AG09319 (cell line): ENCODE results near the gene MEAF6.
"Not testable (repeated sequence)": the region's sequence is repeated elsewhere in the genome, so short reads cannot be mapped to it uniquely, and the experiment has no call there.

Experiments used
- DNase-seq: peaks from one replicate; pipeline ENCODE4 v3.0.0-alpha.2; 2010; ENCODE audit warnings: low read depth; ENCODE audit errors: extremely low read depth
- TF ChIP-seq, protein P1 (sequence below): IDR thresholded peaks from 2 replicates; pipeline ENCODE4 v1.5.1; 2011; ENCODE audit warnings: low read depth, mild to moderate bottlenecking, inconsistent platforms, low read length, moderate library complexity

Gene MEAF6

DNA sequence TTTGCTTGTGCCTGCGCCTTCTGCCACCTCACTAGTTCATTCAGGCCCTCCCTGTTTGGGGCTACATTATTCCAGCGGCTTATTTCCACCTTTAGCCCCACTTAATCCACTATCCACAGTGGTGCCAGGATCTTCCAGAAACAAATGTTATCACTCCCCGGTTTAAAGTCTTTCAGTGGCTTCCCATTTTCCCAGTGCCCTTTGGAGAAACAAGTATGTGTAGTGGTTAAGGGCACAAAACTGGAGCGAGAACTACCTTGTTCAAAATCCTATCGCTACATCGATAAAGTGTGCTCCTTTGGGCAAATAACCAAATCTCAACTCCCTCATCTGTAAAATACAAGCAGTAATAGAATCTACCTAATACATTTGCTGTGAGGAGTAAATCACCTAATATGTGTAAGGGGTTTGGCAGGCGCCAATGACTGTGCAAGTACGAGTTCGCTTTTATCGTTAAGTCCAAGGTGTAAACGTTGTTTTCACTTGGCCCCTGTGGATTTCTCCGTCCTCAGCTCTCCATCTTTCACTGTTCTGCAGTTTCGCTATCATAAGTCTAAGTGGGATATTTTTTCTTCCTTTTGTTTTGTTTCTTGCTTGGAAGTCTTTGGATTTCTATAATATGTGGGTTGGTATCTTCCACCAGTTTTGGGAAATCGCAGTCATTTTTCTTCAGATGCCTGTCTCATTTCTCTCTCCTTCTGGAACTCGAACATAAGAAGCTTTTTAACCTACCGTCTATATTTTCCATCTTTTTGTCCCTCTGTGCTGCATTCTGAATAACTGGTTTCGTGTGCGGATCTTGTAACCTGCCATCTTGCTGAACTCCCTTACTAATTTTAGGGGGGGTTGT is 844 bp upstream of the MEAF6 start:
- TF ChIP-seq, protein P1, sequence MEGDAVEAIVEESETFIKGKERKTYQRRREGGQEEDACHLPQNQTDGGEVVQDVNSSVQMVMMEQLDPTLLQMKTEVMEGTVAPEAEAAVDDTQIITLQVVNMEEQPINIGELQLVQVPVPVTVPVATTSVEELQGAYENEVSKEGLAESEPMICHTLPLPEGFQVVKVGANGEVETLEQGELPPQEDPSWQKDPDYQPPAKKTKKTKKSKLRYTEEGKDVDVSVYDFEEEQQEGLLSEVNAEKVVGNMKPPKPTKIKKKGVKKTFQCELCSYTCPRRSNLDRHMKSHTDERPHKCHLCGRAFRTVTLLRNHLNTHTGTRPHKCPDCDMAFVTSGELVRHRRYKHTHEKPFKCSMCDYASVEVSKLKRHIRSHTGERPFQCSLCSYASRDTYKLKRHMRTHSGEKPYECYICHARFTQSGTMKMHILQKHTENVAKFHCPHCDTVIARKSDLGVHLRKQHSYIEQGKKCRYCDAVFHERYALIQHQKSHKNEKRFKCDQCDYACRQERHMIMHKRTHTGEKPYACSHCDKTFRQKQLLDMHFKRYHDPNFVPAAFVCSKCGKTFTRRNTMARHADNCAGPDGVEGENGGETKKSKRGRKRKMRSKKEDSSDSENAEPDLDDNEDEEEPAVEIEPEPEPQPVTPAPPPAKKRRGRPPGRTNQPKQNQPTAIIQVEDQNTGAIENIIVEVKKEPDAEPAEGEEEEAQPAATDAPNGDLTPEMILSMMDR = no peak
- no peak for DNase-seq

DNA sequence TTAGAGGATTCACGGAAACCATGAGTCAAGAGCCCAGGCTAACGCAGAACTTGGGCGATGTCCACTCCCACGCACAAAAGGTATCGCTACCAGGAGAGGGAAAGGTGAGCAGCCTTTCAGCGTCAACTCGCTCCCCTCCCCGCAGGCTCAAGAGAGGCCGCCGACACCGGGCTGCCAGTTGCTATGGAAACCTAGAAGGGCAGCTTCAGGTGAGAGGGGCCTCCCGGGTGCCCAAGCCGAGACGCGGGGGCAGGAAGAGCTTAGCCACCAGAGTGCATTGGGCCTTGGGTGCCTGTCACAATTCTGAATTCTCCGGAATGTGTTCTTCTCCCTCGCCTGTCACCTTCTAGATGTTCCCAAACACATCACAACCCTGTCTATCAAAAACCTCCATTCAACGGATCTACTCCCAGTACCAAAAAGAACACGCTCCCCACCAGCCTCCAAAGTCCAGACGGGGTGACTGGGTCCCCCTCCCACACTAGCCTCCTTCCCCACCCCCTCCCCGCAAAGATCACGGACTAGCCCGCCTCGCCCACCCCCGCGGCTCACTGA is 694 bp downstream of the MEAF6 start:
- TF ChIP-seq, protein P1 = no peak
- DNase-seq = no peak

DNA sequence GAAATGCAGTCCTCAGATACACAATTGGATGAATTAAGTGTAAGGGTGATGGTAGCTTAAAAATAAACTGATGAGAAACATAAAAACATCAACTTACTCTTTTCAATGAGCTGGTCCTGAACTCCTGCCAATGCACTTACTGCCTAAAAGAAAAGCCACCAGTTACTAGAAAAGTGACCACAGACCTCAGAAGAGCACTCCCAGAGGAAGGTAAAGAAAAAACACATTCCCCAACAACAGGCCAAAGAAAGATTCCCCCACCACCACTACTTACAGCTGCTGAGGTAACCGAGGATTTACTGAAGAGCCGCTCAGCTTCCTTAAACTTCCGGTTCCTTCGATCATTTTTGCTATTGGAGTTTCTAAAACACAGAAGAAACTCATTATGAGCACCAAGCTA is 5.4 kb downstream of the MEAF6 start:
- TF ChIP-seq, protein P1 = no peak

DNA sequence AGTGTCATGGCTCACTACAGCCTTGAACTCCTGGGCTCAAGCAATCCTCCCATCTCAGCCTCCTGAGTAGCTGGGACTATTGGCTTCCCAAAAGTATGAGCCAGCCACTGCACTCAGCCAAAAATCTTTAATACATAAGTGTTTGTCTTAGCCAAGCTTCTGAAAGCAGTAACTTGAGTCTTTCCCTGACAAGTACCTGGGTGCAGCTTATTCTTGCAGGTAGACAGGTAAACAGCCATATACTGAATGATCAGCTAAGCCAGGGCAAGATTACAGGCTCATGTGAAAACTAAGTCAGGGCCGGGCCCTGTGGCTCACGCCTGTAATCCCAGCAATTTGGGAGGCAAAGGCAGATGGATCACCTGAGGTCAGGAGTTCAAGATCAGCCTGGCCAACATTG is 7.8 kb downstream of the MEAF6 start:
- DNase-seq = no peak
- TF ChIP-seq, protein P1 = no peak

More for the DNA sequence above, 5.4 kb downstream of the MEAF6 start:
- DNase-seq = no peak

DNA sequence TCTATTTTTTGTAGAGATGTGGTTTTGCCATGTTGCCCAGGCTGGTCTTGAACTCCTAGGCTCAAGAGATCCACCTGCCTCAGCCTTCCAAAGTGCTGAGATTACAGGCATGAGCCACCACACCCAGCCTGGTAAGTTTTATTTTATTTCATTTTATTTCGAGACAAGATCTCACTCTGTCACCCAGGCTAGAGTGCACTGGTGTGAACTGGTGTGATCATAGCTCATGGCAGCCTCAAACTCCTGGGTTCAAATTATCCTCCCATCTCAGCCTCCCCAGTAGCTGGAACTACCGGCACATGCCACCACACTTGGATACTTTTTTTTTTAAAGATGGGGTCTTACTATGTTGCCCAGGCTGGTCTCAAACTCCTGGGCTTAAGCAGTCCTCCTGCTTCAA is 11.8 kb downstream of the MEAF6 start:
- DNase-seq = not testable (repeated sequence)

DNA sequence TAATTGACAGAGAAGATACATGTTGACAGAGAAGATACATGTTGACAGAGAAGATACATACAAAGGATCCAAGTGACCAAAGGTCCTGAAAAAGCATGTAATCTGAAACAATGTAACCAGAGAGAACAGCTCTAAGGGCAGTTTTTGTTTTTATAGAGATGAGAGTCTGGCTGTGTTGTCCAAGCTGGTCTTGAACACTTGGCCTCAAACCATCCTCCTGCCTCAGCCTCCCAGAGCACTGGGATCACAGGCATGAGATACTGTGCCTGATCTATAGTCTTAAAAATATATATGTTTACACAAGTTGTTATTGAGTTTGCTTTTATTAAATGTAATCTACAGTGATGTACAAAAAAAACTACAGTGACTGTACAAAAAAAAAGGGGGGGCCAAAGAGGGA is 12.5 kb downstream of the MEAF6 start:
- no peak for DNase-seq
- TF ChIP-seq, protein P1 = no peak

DNA sequence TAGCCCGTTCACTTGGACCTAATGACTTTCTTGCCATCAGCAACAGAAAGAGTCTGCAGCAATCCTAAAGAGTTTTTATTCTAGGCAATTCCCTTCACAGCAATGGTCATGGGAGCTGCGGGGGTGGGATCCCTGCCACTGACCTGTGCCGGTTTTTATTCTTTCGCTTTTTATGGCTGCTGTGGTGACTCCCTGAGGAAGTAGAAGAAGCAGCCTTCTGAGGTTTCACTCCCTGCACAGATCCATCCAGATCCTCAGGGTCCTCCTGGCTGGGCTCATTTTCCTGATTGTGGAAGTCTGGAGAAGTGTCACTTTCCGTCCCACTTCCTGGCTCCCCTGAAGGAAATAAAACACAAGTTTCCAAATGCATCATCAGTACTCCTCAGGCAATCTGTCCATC is 12.9 kb downstream of the MEAF6 start:
- TF ChIP-seq, protein P1 = no peak
- DNase-seq = no peak
